ENCODE measurements around the gene THOP1.

- TF ChIP-seq EZH2 (IDR thresholded peaks at IDR 0.05) = no peak
- TF ChIP-seq, protein P1, sequence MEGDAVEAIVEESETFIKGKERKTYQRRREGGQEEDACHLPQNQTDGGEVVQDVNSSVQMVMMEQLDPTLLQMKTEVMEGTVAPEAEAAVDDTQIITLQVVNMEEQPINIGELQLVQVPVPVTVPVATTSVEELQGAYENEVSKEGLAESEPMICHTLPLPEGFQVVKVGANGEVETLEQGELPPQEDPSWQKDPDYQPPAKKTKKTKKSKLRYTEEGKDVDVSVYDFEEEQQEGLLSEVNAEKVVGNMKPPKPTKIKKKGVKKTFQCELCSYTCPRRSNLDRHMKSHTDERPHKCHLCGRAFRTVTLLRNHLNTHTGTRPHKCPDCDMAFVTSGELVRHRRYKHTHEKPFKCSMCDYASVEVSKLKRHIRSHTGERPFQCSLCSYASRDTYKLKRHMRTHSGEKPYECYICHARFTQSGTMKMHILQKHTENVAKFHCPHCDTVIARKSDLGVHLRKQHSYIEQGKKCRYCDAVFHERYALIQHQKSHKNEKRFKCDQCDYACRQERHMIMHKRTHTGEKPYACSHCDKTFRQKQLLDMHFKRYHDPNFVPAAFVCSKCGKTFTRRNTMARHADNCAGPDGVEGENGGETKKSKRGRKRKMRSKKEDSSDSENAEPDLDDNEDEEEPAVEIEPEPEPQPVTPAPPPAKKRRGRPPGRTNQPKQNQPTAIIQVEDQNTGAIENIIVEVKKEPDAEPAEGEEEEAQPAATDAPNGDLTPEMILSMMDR (IDR thresholded peaks at IDR 0.05) = no peak
Measured at GRCh38 chr19:2845107-2845506, 59.8 kb downstream of the THOP1 start.

Measured in neural progenitor cell (in vitro differentiated cells).